NOMO-1 treated with DMSO at 0.1 percent for 48 hours (cell line): ENCODE data around the gene TSPAN18.
A peak's percentile ranks its signal among the peaks of the same experiment; 100 is the strongest.

Experiments
- DNase-seq: peaks from one replicate; lab custom pipeline; 2025; ENCODE audit not compliant: unreplicated experiment; lab: John Stamatoyannopoulos, UW

The TSPAN18 gene

DNA sequence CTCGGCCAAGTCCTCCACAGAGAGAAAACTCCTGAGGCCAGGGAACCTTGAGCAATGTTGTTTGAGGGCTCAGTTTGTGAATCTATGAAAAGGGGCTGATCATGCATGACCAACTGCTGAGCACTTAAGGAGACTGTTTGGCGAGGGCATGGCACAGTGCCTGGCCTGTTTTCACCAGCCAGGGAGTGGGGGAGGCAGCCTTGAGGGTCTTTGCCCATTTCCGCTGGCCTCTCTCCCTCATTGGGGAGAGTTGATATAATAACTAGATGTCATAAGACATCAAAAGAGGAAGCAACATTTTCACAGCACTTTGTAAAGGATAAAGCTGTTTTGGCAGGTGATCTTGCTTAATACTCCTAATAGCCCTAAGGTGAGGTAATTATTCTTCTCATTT lies 113.3 kb downstream of the TSPAN18 start:
- DNase-seq, result peak; percentile 51

DNA sequence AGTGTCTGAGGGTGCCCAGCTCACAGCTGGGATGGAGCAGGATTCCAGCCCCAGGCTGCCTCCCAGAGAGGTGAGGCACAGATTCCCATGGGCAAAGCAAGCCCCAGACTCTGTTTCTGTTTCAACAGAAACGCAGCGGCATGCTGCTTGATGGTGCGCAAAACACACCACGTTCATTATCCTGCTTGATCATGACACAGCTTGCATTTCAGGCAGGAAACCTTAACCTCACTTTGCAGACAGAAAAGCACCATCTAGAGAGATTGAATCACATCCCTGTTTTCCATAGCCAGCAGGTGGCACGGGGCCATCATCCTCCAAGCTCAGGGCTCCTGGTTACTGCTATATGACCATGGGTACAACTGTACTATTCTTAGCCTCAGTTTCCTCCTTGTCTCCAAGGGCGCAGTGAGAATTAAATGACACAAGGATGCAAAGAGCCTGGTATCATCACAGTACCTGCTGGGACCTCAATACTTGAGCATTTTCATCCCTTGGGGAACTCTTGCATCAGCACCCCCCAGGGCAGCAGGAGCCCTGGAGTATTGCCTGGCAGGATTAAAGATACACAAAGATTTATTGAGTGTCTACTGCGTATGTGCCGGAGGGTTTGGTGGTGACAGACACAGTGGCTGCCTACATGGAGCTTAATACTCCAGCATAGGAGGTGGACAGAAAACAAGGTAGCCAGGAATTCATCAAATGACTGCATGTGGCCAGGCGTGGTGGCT lies 113.9 kb downstream of the TSPAN18 start:
- DNase-seq, result no peak

GRCh38 chr11:44842220-44842619 lies 115.5 kb downstream of the TSPAN18 start:
- DNase-seq, result no peak

DNA sequence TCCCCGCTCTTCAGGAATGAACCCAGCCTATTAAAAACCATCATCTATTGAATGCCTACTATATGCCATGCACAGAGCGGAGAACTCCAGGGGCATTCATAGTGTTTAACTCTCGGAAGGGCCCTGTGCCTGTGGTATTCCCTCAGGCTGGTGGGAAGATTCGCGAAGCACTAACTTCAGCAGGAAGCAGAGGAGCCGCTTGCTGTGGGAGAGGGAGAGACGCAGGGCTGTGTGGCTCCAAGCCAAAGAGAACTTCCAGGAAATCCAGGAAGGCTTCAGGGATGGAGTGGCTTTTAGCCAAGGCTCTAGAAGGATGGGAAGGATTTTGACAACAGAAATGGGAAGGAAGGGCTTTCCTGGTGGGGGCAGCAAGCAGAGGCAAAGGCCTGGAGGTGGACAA lies 120.1 kb downstream of the TSPAN18 start:
- no peak for DNase-seq

GRCh38 chr11:44847316-44847715 lies 120.6 kb downstream of the TSPAN18 start:
- no peak for DNase-seq

- DNase-seq, result no peak
Observed at GRCh38 chr11:44848203-44848962, 121.6 kb downstream of the TSPAN18 start.

DNA sequence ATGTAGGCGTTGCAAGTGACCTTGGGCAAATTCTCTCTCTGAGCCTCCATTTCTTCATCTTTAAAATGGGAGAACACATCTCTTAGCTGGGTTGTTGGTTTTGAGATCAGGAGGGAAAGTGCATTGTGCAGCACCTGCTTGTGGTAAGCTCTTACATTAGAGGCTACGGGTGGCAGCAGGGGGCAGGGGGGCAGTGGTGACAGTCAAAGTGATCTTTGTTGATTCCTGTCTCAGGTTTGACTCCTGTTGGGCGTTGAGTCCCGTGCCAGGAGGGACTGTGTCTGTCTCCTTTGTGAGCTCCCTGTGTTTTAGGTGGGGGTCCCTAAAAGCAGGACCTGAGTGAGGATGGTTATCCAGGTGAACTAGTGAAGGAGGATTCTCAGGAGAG lies 122.2 kb downstream of the TSPAN18 start:
- no peak for DNase-seq

- DNase-seq, result no peak
Observed at GRCh38 chr11:44849424-44849823, 122.7 kb downstream of the TSPAN18 start.

GRCh38 chr11:44849922-44850321 lies 123.2 kb downstream of the TSPAN18 start:
- DNase-seq, result no peak

DNA sequence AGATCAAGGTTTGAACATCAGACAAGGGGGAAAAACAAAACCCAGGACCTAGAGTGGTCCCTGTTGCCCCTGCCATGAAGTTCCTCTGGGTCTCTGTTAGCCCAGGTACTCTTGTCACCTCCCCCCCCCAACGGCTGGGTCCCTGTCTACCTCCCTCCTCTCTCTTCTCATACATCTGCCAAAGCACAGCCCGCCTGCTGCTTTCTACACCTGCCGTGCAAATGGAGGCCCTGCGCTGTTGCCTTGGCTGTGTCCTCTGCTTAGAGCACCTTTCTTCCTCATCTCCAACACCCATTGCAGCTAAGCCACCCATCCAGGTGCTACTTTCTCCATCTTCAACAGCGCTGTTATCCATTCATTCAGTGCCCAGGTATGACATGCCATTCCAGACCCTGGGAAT lies 124.7 kb downstream of the TSPAN18 start:
- DNase-seq, result no peak

- no peak for DNase-seq
Observed at GRCh38 chr11:44852159-44852747, 125.5 kb downstream of the TSPAN18 start.

DNA sequence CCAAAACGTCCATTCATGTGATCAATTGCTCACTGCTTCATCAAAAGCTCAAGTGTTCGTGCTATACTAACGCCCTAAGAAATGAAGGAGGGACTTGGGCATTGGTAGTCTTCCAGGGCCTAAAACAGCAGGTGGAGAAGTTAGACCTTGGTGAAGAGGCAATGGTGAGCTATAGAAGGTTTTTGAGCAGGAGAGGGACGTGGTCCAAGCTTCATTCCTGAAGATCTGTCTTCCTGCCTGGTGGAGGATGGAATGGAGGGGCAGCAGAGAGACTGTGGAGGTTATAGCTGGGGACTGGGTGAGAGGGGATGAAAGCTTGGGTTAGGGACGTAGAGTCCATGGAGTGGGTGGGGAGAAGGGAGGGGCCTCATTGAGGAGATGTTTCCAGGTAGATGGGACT lies 126.2 kb downstream of the TSPAN18 start:
- no peak for DNase-seq

GRCh38 chr11:44853666-44854065 lies 126.9 kb downstream of the TSPAN18 start:
- no peak for DNase-seq

GRCh38 chr11:44854086-44854485 lies 127.3 kb downstream of the TSPAN18 start:
- no peak for DNase-seq

- no peak for DNase-seq
Observed at GRCh38 chr11:44854741-44855492, 128.2 kb downstream of the TSPAN18 start.

DNA sequence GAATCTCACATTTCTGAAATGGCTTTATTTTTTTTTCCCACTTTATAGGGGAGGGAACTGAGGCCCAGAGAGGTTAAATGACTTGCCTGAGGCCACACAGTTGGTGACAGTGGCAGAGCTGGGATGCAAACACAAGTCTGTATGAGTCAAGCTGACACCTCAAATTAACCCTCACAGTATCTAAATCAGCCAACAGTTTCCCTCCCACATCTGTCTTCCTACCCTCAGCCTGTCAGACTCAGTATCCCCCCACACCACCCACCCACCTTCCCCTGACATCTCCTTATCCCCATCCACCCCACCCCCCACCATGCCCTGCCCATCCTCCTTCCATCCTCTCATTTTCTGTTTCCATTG lies 128.7 kb downstream of the TSPAN18 start:
- DNase-seq, result no peak

DNA sequence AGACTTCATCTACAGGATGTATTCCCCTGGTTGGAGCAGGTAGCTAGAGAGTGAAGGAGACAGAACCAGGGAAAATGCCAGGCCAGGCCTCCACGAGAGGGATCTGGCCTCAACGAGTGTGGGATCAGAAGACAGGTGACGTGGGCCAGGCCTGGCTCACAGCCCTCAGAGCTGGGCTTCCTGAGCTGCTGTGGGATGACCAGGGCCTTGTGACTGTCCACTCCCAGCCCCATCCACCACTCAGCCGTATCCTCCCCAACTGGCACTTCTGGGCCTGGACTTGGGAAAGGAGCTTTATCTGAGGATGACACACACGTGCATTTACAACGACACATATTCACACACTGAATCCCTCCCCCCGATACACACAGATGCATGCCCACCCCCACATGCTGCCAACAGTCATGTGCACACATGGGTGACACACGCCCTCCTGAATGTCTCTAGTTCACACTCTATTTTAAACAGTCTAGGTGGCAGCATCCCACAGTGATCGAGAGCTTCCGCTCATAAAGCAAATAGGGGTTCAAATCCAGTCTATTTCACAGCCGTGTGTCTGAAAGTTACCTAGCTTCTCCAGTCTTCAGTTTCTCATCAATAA lies 130.8 kb downstream of the TSPAN18 start:
- no peak for DNase-seq

DNA sequence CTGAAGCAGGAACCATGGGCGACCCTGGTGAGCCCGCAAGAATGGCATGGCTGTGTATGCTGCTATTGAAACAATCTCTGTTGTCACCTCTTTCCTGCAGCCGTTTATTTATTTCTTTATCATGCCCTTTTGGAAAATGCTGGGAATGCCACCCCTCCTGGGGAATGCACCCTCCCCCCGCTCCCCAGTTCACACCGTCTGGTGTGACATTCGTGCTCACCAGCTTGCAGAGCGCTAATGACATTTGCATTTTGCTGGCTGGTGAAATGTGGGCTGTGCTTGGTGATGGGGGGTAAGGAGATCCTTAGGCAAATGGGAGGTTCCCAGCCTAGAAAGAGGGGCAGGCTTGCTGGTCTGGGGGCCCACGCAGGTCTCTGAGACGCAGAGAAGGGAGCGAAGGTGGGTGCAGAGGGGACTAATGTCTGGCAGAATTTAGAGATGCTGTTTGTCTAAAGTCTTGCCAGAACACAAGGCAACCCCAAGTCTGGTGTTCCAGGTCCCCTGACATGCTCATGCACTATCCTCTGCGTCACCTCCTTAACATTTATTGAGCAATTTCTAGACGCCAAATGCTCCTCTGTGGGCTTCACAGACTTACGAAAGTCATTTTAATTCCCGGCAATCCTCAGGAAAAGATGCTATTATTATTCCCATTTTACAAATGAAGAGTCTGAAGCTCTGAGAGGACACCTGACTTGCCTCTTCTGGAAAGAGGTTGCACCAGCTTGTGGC lies 132.2 kb downstream of the TSPAN18 start:
- DNase-seq, result no peak

- no peak for DNase-seq
Observed at GRCh38 chr11:44859528-44859925, 132.8 kb downstream of the TSPAN18 start.

DNA sequence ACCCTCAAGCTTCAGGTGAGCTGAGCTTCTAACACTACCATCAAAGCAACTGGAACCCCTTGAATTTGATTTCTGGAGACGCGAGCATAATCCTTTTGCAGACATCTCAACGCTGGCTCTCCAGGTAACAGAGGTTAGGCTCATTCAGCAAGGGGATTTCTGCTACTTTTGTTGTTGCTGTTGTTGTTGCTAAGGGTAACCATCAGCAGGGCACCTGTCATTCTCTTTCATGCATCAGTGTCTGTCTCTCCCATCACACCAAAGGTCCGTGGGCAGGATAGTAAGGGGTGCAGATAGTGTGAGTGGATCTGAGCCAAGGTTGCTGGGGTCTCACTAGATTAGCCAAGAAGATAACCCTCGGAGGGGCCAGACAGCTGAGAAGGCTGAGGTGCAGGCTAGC lies 133.6 kb downstream of the TSPAN18 start:
- DNase-seq, result no peak
